ENCODE results near the gene KCNQ1OT1.

- TF ChIP-seq POLR2A (IDR thresholded peaks at IDR 0.05) (no peak), CTCF (IDR thresholded peaks at IDR 0.05) (no peak), EP300 (IDR thresholded peaks at IDR 0.05) (no peak)
Measured at GRCh38 chr11:2643746-2644145, 56.0 kb downstream of the KCNQ1OT1 start.
